HepG2 (cell line): Measurements from ENCODE around the gene OR4E1. TPM values are rescaled to one million over a fixed set of nuclear protein-coding genes. Genes with fewer than 3 reads are reported as not detected.

ENCODE experiments used
- ATAC-seq: fragments of 200-7000 bp; cut with Tn5 transposase; 3 replicates; pipeline ENCODE4 v1.9.1; 2020; ENCODE audit warnings: mild to moderate bottlenecking, moderate library complexity
- Bru-seq: library from RNA; stranded (reverse); fragments of 400-500 nt; gene quantifications from one replicate; lab custom pipeline; 2021; lab: Mats Ljungman, UMichigan
- BruChase-seq, 2 experiments: library from RNA; stranded (reverse); fragments of 400-500 nt; gene quantifications; one replicate each; lab custom pipeline; 2021; lab: Mats Ljungman, UMichigan
- BruUV-seq: library from RNA; stranded (reverse); fragments of 400-500 nt; replicated peaks from 2 replicates; lab custom pipeline; 2021; lab: Mats Ljungman, UMichigan
- CTCF ChIA-PET: fragments of 300-600 bp; formaldehyde crosslinking; extraction: SDS; loops from one replicate; lab custom pipeline; 2021; ENCODE audit warnings: low total read pairs, inconsistent platforms, low intra/inter-chr PET ratio; lab: Yijun Ruan, JAX
- POLR2A ChIA-PET: fragments of 350-600 bp; sonication (Branson Sonifier 250); formaldehyde crosslinking; loops from one replicate; lab custom pipeline; 2020; ENCODE audit warnings: antibody characterized with exemption, inconsistent platforms; lab: Yijun Ruan, JAX
- DNase-seq: peaks from one replicate; pipeline ENCODE4 v3.0.0-alpha.2; 2015; ENCODE audit warnings: low spot score
- FAIRE-seq: peaks from 3 replicates; lab custom pipeline; 2011; peaks lifted over from hg19 to GRCh38; lab: Jason Lieb, UNC
- H2AFZ ChIP-seq: one replicate; pipeline ENCODE4 v1.6.1; 2011; ENCODE audit warnings: low read length, inconsistent platforms
- H3K27ac ChIP-seq: fragments of 300-600 bp; 3 replicates; pipeline ENCODE4 v1.8.0; 2011; ENCODE audit warnings: mixed run types, mild to moderate bottlenecking, mixed read lengths, low read length, inconsistent platforms; ENCODE audit not compliant: insufficient read depth; ENCODE audit errors: extremely low read length
- H3K27me3 ChIP-seq, 2 experiments: fragments of 200-600 bp in 1 of 2; 2 replicates in 1 of 2; 3 replicates in 1 of 2; pipeline versions ENCODE4 v1.6.0 to v1.8.0; 2011; ENCODE audit warnings: low read length in 2 of 2, mild to moderate bottlenecking in 2 of 2, moderate library complexity in 2 of 2, inconsistent platforms in 1 of 2; ENCODE audit not compliant: insufficient read depth in 2 of 2, control insufficient read depth in 1 of 2
- H3K36me3 ChIP-seq, 2 experiments: fragments of 200-600 bp in 1 of 2; replicated peaks in 1 of 2; 2 replicates in 1 of 2; 3 replicates in 1 of 2; pipeline versions ENCODE4 v1.5.1 to v1.8.0; 2011; ENCODE audit warnings: low read length in 2 of 2, inconsistent platforms in 1 of 2; ENCODE audit not compliant: insufficient read depth in 2 of 2, control insufficient read depth in 1 of 2
- H3K4me1 ChIP-seq: 2 replicates; pipeline ENCODE4 v1.5.1; 2012; ENCODE audit warnings: low read length, inconsistent platforms; ENCODE audit not compliant: insufficient read depth
- H3K4me2 ChIP-seq: 2 replicates; pipeline ENCODE4 v1.6.0; 2011; ENCODE audit warnings: low read depth, low read length, inconsistent platforms
- H3K4me3 ChIP-seq, 3 experiments: fragments of 200-600 bp in 1 of 3; sonication (generic), shearing (Covaris generic) in 1 of 3; replicated peaks in 1 of 3; 2 replicates each; pipeline ENCODE4 v1.5.1; 2011 to 2016; ENCODE audit warnings: low read length in 3 of 3, inconsistent platforms in 2 of 3, low read depth in 2 of 3, mild to moderate bottlenecking in 2 of 3, control low read depth in 1 of 3, mixed read lengths in 1 of 3; ENCODE audit not compliant: insufficient read depth in 1 of 3
- H3K79me2 ChIP-seq: one replicate; pipeline ENCODE4 v1.6.1; 2011; ENCODE audit warnings: low read length, inconsistent platforms; ENCODE audit not compliant: insufficient read depth
- H3K9ac ChIP-seq: 2 replicates; pipeline ENCODE4 v1.6.0; 2011; ENCODE audit warnings: mild to moderate bottlenecking, low read depth, low read length, inconsistent platforms; ENCODE audit not compliant: insufficient read depth
- H3K9me3 ChIP-seq: 2 replicates; pipeline ENCODE4 v1.5.1; 2012; ENCODE audit warnings: mild to moderate bottlenecking, low read length
- H4K20me1 ChIP-seq: 2 replicates; pipeline ENCODE4 v1.6.0; 2011; ENCODE audit warnings: inconsistent platforms, mild to moderate bottlenecking, low read length, moderate library complexity; ENCODE audit not compliant: insufficient read depth
- SMARCE1 ChIP-seq: fragments of 450-650 bp; IDR thresholded peaks from 2 replicates; pipeline ENCODE4 v1.6.1; 2017; ENCODE audit warnings: borderline replicate concordance
- SSRP1 ChIP-seq: IDR thresholded peaks from 2 replicates; pipeline ENCODE4 v1.6.1; 2016; ENCODE audit warnings: control low read depth
- TFAP4 ChIP-seq: sonication (generic); IDR thresholded peaks from 2 replicates; pipeline ENCODE4 v1.6.1; 2016; ENCODE audit warnings: low read depth, borderline replicate concordance
- ZEB1 ChIP-seq: IDR thresholded peaks from 2 replicates; pipeline ENCODE4 v1.6.1; 2012; ENCODE audit warnings: mild to moderate bottlenecking, low read depth, inconsistent platforms; ENCODE audit not compliant: insufficient replicate concordance
- ZNF547 ChIP-seq: sonication (generic); formaldehyde crosslinking; IDR thresholded peaks from 2 replicates; pipeline ENCODE4 v1.5.1; 2020; ENCODE audit warnings: mild to moderate bottlenecking, missing genetic modification reagents
- ZNF749 ChIP-seq: sonication (generic); formaldehyde crosslinking; IDR thresholded peaks from 2 replicates; pipeline ENCODE4 v1.8.0; 2022; ENCODE audit warnings: mild to moderate bottlenecking, missing genetic modification reagents, moderate library complexity, borderline replicate concordance
- WGBS: methylation state at CpG from one replicate; pipeline ENCODE4 v1.1.6; 2017; ENCODE audit warnings: low lambda C conversion rate; 5-methylcytosine and 5-hydroxymethylcytosine counted together
- in situ Hi-C: cut with HindIII; loops from 2 replicates; pipeline ENCODE4 v1.10.0; 2017; ENCODE audit warnings: low pct_unique_long_range_greater_than_20kb; ENCODE audit not compliant: extremely low pct_ligation_motif_present
- intact Hi-C: fragments of 100-400 bp; cut with micrococcal nuclease; formaldehyde crosslinking; loops from one replicate; pipeline ENCODE4 v1.10.0; 2022; ENCODE audit not compliant: unreplicated experiment
- long read RNA-seq, 2 experiments: library from RNA in 1 of 2; library from polyadenylated mRNA in 1 of 2; stranded (forward) in 1 of 2; unstranded in 1 of 2; transcript quantifications; one replicate each; pipeline ENCODE4 v2.0.0, GENCODE V29; 2019 to 2022
- polyA minus RNA-seq, 3 experiments: library from RNA; depleted of rRNA, polyadenylated mRNA; stranded (reverse); fragments of >200 nt; gene quantifications; 2 replicates each; pipeline ENCODE4 v1.2.3, GENCODE V29; 2011; ENCODE audit warnings: low replicate concordance in 1 of 3
- polyA plus RNA-seq, 8 experiments: library from polyadenylated mRNA; depleted of rRNA in 3 of 8; stranded (reverse) in 7 of 8; unstranded in 1 of 8; fragments of >200 nt; fragmentation: Illumina TruSeq in 4 of 8; extraction: Trizol in 4 of 8; gene quantifications; 2 replicates each; pipeline versions ENCODE4 v1.2.1 to v1.2.3, GENCODE V29; 2011 to 2016; ENCODE audit warnings: low read depth in 4 of 8, missing spikeins in 1 of 8, mixed read lengths in 1 of 8; ENCODE audit not compliant: insufficient read depth in 1 of 8
- total RNA-seq, 5 experiments: library from RNA; depleted of rRNA; stranded (reverse); fragments of >200 nt; fragmentation: Illumina TruSeq; extraction: Trizol; gene quantifications; 2 replicates each; pipeline ENCODE4 v1.2.3, GENCODE V29; 2016; ENCODE audit warnings: low read depth in 1 of 5

Gene OR4E1, protein sequence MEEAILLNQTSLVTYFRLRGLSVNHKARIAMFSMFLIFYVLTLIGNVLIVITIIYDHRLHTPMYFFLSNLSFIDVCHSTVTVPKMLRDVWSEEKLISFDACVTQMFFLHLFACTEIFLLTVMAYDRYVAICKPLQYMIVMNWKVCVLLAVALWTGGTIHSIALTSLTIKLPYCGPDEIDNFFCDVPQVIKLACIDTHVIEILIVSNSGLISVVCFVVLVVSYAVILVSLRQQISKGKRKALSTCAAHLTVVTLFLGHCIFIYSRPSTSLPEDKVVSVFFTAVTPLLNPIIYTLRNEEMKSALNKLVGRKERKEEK
- total RNA-seq (2016; rRNA removed; fragmentation: Illumina TruSeq; extraction: Trizol), result not detected in 2 replicates
- not detected in 2 replicates for total RNA-seq (2016; cell fraction: cytosol; rRNA removed; fragmentation: Illumina TruSeq; extraction: Trizol; ENCODE audit: low read depth)
- total RNA-seq (2016; cell fraction: insoluble cytoplasmic fraction; rRNA removed; fragmentation: Illumina TruSeq; extraction: Trizol), result not detected in 2 replicates
- total RNA-seq (2016; cell fraction: membrane; rRNA removed; fragmentation: Illumina TruSeq; extraction: Trizol), result not detected in 2 replicates
- total RNA-seq (2016; cell fraction: nucleus; rRNA removed; fragmentation: Illumina TruSeq; extraction: Trizol), result not detected in 2 replicates
- not detected in 2 replicates for polyA plus RNA-seq (2011; rRNA removed)
- not detected in 2 replicates for polyA plus RNA-seq (2011; cell fraction: cytosol; rRNA removed)
- polyA plus RNA-seq (2011; cell fraction: nucleus; rRNA removed), result not detected in 2 replicates
- not detected in 2 replicates for polyA plus RNA-seq (2012)
- not detected in 2 replicates for polyA plus RNA-seq (2016; cell fraction: cytosol; fragmentation: Illumina TruSeq; extraction: Trizol; ENCODE audit: low read depth)
- not detected in 2 replicates for polyA plus RNA-seq (2016; cell fraction: insoluble cytoplasmic fraction; fragmentation: Illumina TruSeq; extraction: Trizol; ENCODE audit: low read depth)
- polyA plus RNA-seq (2016; cell fraction: membrane; fragmentation: Illumina TruSeq; extraction: Trizol; ENCODE audit: low read depth), result not detected in 2 replicates
- polyA plus RNA-seq (2016; cell fraction: nucleus; fragmentation: Illumina TruSeq; extraction: Trizol; ENCODE audit: insufficient read depth, low read depth), result not detected in 2 replicates
- not detected in 2 replicates for polyA minus RNA-seq (2011; rRNA and poly(A)+ RNA removed; ENCODE audit: low replicate concordance)
- not detected in 2 replicates for polyA minus RNA-seq (2011; cell fraction: cytosol; rRNA and poly(A)+ RNA removed)
- polyA minus RNA-seq (2011; cell fraction: nucleus; rRNA and poly(A)+ RNA removed), result not detected in 2 replicates
- not detected for Bru-seq, nascent RNA
- BruChase-seq, experiment 1, labeled RNA remaining after a 6-hour chase, result not detected
- not detected for BruChase-seq, experiment 2, labeled RNA remaining after a 2-hour chase
- long read RNA-seq, experiment 1, result 0 reads
- long read RNA-seq, experiment 2, result 0 reads

GRCh38 chr14:21673718-21674117 is at the start of gene OR4E1:
Gene OR4E1, minus strand, starts transcription at chr14:21673818. Its CDS starts 2,883 bp downstream, at chr14:21670935.
- no peak for DNase-seq
- peaks cover 18% of the 10 kb centered on the region for H3K9me3 ChIP-seq
- no peak for TF ChIP-seq ZNF547 (CRISPR knock-in tag)
- no peak for TF ChIP-seq ZEB1
- TF ChIP-seq SSRP1 (CRISPR knock-in tag), result no peak
- TF ChIP-seq TFAP4, result no peak
- TF ChIP-seq SMARCE1, result no peak
- TF ChIP-seq ZNF749 (CRISPR knock-in tag), result no peak
- H3K4me3 ChIP-seq, result no peak within 1 kb of the TSS
- no peak within 1 kb of the TSS for H2AFZ ChIP-seq
- no peak within 1 kb of the TSS for H3K9ac ChIP-seq
- in situ Hi-C loops (no loop called here), intact Hi-C loops (no loop called here)
- H3K27me3 ChIP-seq, result no peaks in the 10 kb centered on the region; a peak in 1 of 5 replicates
- no peak within 1 kb of the TSS for H3K27ac ChIP-seq
- H3K4me2 ChIP-seq, result no peak within 1 kb of the TSS
- ChIA-PET CTCF (no interaction called here), POLR2A (no interaction called here)
- no peaks in the 10 kb centered on the region for H3K79me2 ChIP-seq
- 73% methylated on average over 1 of the region's 1 CpG for WGBS
- BruUV-seq, result no TSS peak
- H4K20me1 ChIP-seq, result no peaks in the 10 kb centered on the region
- no peaks in the 10 kb centered on the region for H3K36me3 ChIP-seq
- ATAC-seq, result no peak
- peaks cover 5% of the 10 kb centered on the region; the same call in 1 of the 2 replicates for H3K4me1 ChIP-seq
- no peak for FAIRE-seq
